ENCODE data around the gene MAFF.

The MAFF gene

DNA sequence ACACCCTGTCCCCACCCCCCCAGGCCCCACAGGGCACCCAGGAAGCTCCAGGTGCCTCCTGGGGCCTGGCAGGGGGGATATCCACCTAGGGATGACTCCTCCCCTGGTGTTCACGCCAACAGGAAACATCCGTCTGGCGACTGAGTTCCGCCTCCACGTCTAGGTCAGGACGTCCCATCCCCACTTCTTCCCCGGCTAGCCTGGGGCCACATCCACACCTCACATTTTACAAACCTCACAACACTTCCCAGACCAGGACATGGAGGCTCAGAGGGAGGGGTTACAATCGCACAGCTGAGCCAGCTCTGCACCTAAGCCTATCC, 21.0 kb downstream of the MAFF start:
- H3K18ac ChIP-seq (ENCODE audit: low read length), result no peak overlapping the region
- peak overlapping the region; percentile 30 for H2BK12ac ChIP-seq (ENCODE audit: low read length)
- peaks cover 2% of the 10 kb centered on the region for H3K79me1 ChIP-seq (ENCODE audit: low read depth, low read length)
- H3K4me3 ChIP-seq (ENCODE audit: low read length in 2 of 2), result no peak overlapping the region
- H3K27ac ChIP-seq (replicated peaks; ENCODE audit: low read length), result no peak overlapping the region
- H3K9ac ChIP-seq (ENCODE audit: low read depth, low read length, poor library complexity), result no peak overlapping the region
- H2AK5ac ChIP-seq (ENCODE audit: low read depth, low read length), result no peak overlapping the region
- no peak overlapping the region for H2BK15ac ChIP-seq (ENCODE audit: low read length)
- peaks cover 30 to 54% of the 10 kb centered on the region in 2 donors for H3K36me3 ChIP-seq (replicated peaks in 1 of 2; ENCODE audit: control insufficient read depth in 2 of 2, insufficient read depth in 2 of 2, low read length in 2 of 2)
- H3K14ac ChIP-seq (ENCODE audit: low read length), result no peak overlapping the region
- H3K4ac ChIP-seq (ENCODE audit: low read length), result no peak overlapping the region
- no peak overlapping the region for H2AFZ ChIP-seq (ENCODE audit: low read length)
- no peak overlapping the region for H3K4me2 ChIP-seq (ENCODE audit: insufficient read depth, low read length, poor library complexity, severe bottlenecking)
- H3K4me1 ChIP-seq (ENCODE audit: control insufficient read depth in 2 of 2, insufficient read depth in 1 of 2, low read depth in 1 of 2, low read length in 2 of 2), result peaks cover 7 to 12% of the 10 kb centered on the region in 2 donors
- no peak for DNase-seq (ENCODE audit: low spot score)
- no peak overlapping the region for H2BK120ac ChIP-seq (ENCODE audit: low read depth, low read length)
- H3K27me3 ChIP-seq (ENCODE audit: control insufficient read depth in 3 of 3, insufficient read depth in 3 of 3, low read depth in 1 of 3, low read length in 3 of 3), result no peaks in the 10 kb centered on the region
- H3K23ac ChIP-seq (ENCODE audit: low read depth, low read length, poor library complexity), result no peak overlapping the region
- WGBS, 2 donors (ENCODE audit: extremely low coverage in 2 of 2, insufficient read length in 2 of 2, insufficient replicate concordance in 1 of 2), result no CpG with 5 or more reads among the region's 8 CpGs
- no peaks in the 10 kb centered on the region for H3K9me3 ChIP-seq (replicated peaks in 1 of 2; ENCODE audit: control insufficient read depth in 2 of 2, insufficient read depth in 1 of 2, low read depth in 1 of 2, low read length in 2 of 2)
- H4K8ac ChIP-seq (ENCODE audit: low read depth, low read length), result no peak overlapping the region
- H2BK5ac ChIP-seq (ENCODE audit: low read length), result peak overlapping the region; percentile 3
- H4K91ac ChIP-seq (ENCODE audit: low read depth, low read length, poor library complexity), result no peak overlapping the region

DNA sequence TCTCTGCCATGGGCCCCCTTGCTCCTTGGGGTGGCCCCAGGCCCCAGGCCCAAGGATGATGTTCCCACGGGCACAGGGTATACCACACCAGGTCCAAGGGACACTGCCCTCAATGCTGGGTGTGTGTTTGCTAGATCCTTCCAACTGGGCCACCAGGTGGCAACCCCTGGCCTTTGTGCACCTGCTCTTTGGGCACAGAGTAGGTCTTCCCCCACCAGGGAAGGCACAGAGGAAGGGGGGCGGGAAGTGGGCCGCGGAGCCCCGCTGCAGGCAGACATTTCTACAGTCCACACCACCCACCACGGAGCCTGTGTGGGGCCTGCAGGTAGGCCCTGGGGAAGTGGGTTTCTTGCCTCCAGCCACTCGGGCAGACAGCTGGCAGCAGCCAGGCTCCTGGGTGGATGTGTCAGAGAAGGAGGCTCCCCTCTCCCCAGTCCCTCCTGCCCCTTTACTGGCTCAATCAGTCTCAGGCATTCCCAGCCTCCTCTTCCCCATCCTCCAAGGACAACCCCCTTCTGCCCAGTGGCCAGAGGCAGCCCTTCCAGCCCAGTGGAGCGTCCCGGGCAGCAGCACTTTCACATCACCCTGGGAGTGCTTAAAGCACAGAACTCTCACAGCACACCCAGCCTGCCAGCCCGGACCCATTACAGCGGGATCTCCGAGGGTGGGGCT, 21.6 kb downstream of the MAFF start:
- Histone ChIP-seq H2BK12ac (ENCODE audit: low read length) (peak overlapping the region; percentile 30), H3K36me3 (replicated peaks in 1 of 2; ENCODE audit: control insufficient read depth in 2 of 2, insufficient read depth in 2 of 2, low read length in 2 of 2) (peaks cover 33 to 61% of the 10 kb centered on the region in 2 donors), H2AFZ (ENCODE audit: low read length) (no peak overlapping the region), H3K27me3 (ENCODE audit: control insufficient read depth in 3 of 3, insufficient read depth in 3 of 3, low read depth in 1 of 3, low read length in 3 of 3) (no peaks in the 10 kb centered on the region), H4K91ac (ENCODE audit: low read depth, low read length, poor library complexity) (no peak overlapping the region), H3K9ac (ENCODE audit: low read depth, low read length, poor library complexity) (no peak overlapping the region), H2BK5ac (ENCODE audit: low read length) (peak overlapping the region; percentile 73), H2BK15ac (ENCODE audit: low read length) (no peak overlapping the region), H2BK120ac (ENCODE audit: low read depth, low read length) (no peak overlapping the region), H3K23ac (ENCODE audit: low read depth, low read length, poor library complexity) (no peak overlapping the region), H3K79me1 (ENCODE audit: low read depth, low read length) (peaks cover 2% of the 10 kb centered on the region), H3K4me1 (ENCODE audit: control insufficient read depth in 2 of 2, insufficient read depth in 1 of 2, low read depth in 1 of 2, low read length in 2 of 2) (peaks cover 6 to 15% of the 10 kb centered on the region in 2 donors), H3K14ac (ENCODE audit: low read length) (no peak overlapping the region), H3K27ac (replicated peaks; ENCODE audit: low read length) (no peak overlapping the region), H3K4me3 (ENCODE audit: low read length in 2 of 2) (no peak overlapping the region), H3K18ac (ENCODE audit: low read length) (no peak overlapping the region), H4K8ac (ENCODE audit: low read depth, low read length) (no peak overlapping the region), H3K4ac (ENCODE audit: low read length) (no peak overlapping the region), H3K9me3 (replicated peaks in 1 of 2; ENCODE audit: control insufficient read depth in 2 of 2, insufficient read depth in 1 of 2, low read depth in 1 of 2, low read length in 2 of 2) (no peaks in the 10 kb centered on the region), H2AK5ac (ENCODE audit: low read depth, low read length) (no peak overlapping the region), H3K4me2 (ENCODE audit: insufficient read depth, low read length, poor library complexity, severe bottlenecking) (no peak overlapping the region)
- no CpG with 5 or more reads among the region's 12 CpGs for WGBS, 2 donors (ENCODE audit: extremely low coverage in 2 of 2, insufficient read length in 2 of 2, insufficient replicate concordance in 1 of 2)
- no peak for DNase-seq (ENCODE audit: low spot score)

GRCh38 chr22:38226853-38227649, 25.3 kb downstream of the MAFF start:
- Histone ChIP-seq H2BK15ac (ENCODE audit: low read length) (no peak overlapping the region), H2BK5ac (ENCODE audit: low read length) (no peak overlapping the region), H3K4me2 (ENCODE audit: insufficient read depth, low read length, poor library complexity, severe bottlenecking) (no peak overlapping the region), H2BK12ac (ENCODE audit: low read length) (no peak overlapping the region), H3K4me1 (ENCODE audit: control insufficient read depth in 2 of 2, insufficient read depth in 1 of 2, low read depth in 1 of 2, low read length in 2 of 2) (peaks cover 9 to 11% of the 10 kb centered on the region in 2 donors), H4K8ac (ENCODE audit: low read depth, low read length) (no peak overlapping the region), H3K4me3 (ENCODE audit: low read length in 2 of 2) (no peak overlapping the region), H3K79me1 (ENCODE audit: low read depth, low read length) (peaks cover 2% of the 10 kb centered on the region), H3K4ac (ENCODE audit: low read length) (no peak overlapping the region), H3K9ac (ENCODE audit: low read depth, low read length, poor library complexity) (peak overlapping the region; percentile 51), H2AK5ac (ENCODE audit: low read depth, low read length) (no peak overlapping the region), H2BK120ac (ENCODE audit: low read depth, low read length) (no peak overlapping the region), H3K27ac (replicated peaks; ENCODE audit: low read length) (no peak overlapping the region), H3K27me3 (ENCODE audit: control insufficient read depth in 3 of 3, insufficient read depth in 3 of 3, low read depth in 1 of 3, low read length in 3 of 3) (no peaks in the 10 kb centered on the region), H3K9me3 (replicated peaks in 1 of 2; ENCODE audit: control insufficient read depth in 2 of 2, insufficient read depth in 1 of 2, low read depth in 1 of 2, low read length in 2 of 2) (no peaks in the 10 kb centered on the region), H3K14ac (ENCODE audit: low read length) (no peak overlapping the region), H2AFZ (ENCODE audit: low read length) (no peak overlapping the region), H3K36me3 (replicated peaks in 1 of 2; ENCODE audit: control insufficient read depth in 2 of 2, insufficient read depth in 2 of 2, low read length in 2 of 2) (peaks cover 39 to 79% of the 10 kb centered on the region in 2 donors), H4K91ac (ENCODE audit: low read depth, low read length, poor library complexity) (peak overlapping the region; percentile 62), H3K23ac (ENCODE audit: low read depth, low read length, poor library complexity) (no peak overlapping the region), H3K18ac (ENCODE audit: low read length) (peak overlapping the region; percentile 15)
- 100% methylated on average over 4 of the region's 25 CpGs; no CpG with 5 or more reads in 1 of the 2 donors for WGBS, 2 donors (ENCODE audit: extremely low coverage in 2 of 2, insufficient read length in 2 of 2, insufficient replicate concordance in 1 of 2)
- DNase-seq (ENCODE audit: low spot score), result no peak

- peaks cover 9 to 11% of the 10 kb centered on the region in 2 donors for H3K4me1 ChIP-seq (ENCODE audit: control insufficient read depth in 2 of 2, insufficient read depth in 1 of 2, low read depth in 1 of 2, low read length in 2 of 2)
- peaks cover 46 to 81% of the 10 kb centered on the region in 2 donors for H3K36me3 ChIP-seq (replicated peaks in 1 of 2; ENCODE audit: control insufficient read depth in 2 of 2, insufficient read depth in 2 of 2, low read length in 2 of 2)
- H3K27ac ChIP-seq (replicated peaks; ENCODE audit: low read length), result peak overlapping the region; percentile 19
- no peak overlapping the region for H3K14ac ChIP-seq (ENCODE audit: low read length)
- H3K4ac ChIP-seq (ENCODE audit: low read length), result no peak overlapping the region
- H3K18ac ChIP-seq (ENCODE audit: low read length), result peak overlapping the region; percentile 1
- H3K4me3 ChIP-seq (ENCODE audit: low read length in 2 of 2), result no peak overlapping the region
- peak overlapping the region; percentile 8 for H2AK5ac ChIP-seq (ENCODE audit: low read depth, low read length)
- H3K4me2 ChIP-seq (ENCODE audit: insufficient read depth, low read length, poor library complexity, severe bottlenecking), result no peak overlapping the region
- H2BK5ac ChIP-seq (ENCODE audit: low read length), result no peak overlapping the region
- H4K91ac ChIP-seq (ENCODE audit: low read depth, low read length, poor library complexity), result no peak overlapping the region
- no peak overlapping the region for H4K8ac ChIP-seq (ENCODE audit: low read depth, low read length)
- H2AFZ ChIP-seq (ENCODE audit: low read length), result no peak overlapping the region
- no peak overlapping the region for H2BK12ac ChIP-seq (ENCODE audit: low read length)
- peaks cover 2% of the 10 kb centered on the region for H3K79me1 ChIP-seq (ENCODE audit: low read depth, low read length)
- no peaks in the 10 kb centered on the region for H3K9me3 ChIP-seq (replicated peaks in 1 of 2; ENCODE audit: control insufficient read depth in 2 of 2, insufficient read depth in 1 of 2, low read depth in 1 of 2, low read length in 2 of 2)
- H3K27me3 ChIP-seq (ENCODE audit: control insufficient read depth in 3 of 3, insufficient read depth in 3 of 3, low read depth in 1 of 3, low read length in 3 of 3), result no peaks in the 10 kb centered on the region
- H3K23ac ChIP-seq (ENCODE audit: low read depth, low read length, poor library complexity), result no peak overlapping the region
- H3K9ac ChIP-seq (ENCODE audit: low read depth, low read length, poor library complexity), result no peak overlapping the region
- no peak overlapping the region for H2BK120ac ChIP-seq (ENCODE audit: low read depth, low read length)
- no CpG with 5 or more reads among the region's 3 CpGs for WGBS, 2 donors (ENCODE audit: extremely low coverage in 2 of 2, insufficient read length in 2 of 2, insufficient replicate concordance in 1 of 2)
- no peak for DNase-seq (ENCODE audit: low spot score)
- peak overlapping the region; percentile 35 for H2BK15ac ChIP-seq (ENCODE audit: low read length)
Observed at GRCh38 chr22:38228326-38228872, 26.6 kb downstream of the MAFF start.
